Gastroesophageal sphincter (tissue), 3 donors: ENCODE data around the gene UBA6.

Source experiments
- CTCF ChIP-seq, 4 experiments: fragments of 200-600 bp in 2 of 4; fragments of 450-650 bp in 2 of 4; sonication (generic) in 1 of 4; IDR thresholded peaks; one replicate each; pipeline ENCODE4 v1.5.1; 2017 to 2019; ENCODE audit warnings: antibody characterized with exemption in 4 of 4, mild to moderate bottlenecking in 2 of 4, moderate library complexity in 2 of 4
- EP300 ChIP-seq: sonication (generic); formaldehyde crosslinking; IDR thresholded peaks from one replicate; pipeline ENCODE4 v1.6.1; 2017; ENCODE audit warnings: antibody characterized with exemption, mild to moderate bottlenecking
- POLR2A ChIP-seq, 2 donors: fragments of 450-650 bp; IDR thresholded peaks; one replicate each; pipeline ENCODE4 v1.6.1; 2017; ENCODE audit warnings: antibody characterized with exemption in 2 of 2, mild to moderate bottlenecking in 2 of 2, moderate library complexity in 1 of 2
- POLR2AphosphoS5 ChIP-seq: sonication (generic); formaldehyde crosslinking; IDR thresholded peaks from one replicate; pipeline ENCODE4 v1.6.1; 2017; ENCODE audit warnings: antibody characterized with exemption

- no peak for TF ChIP-seq CTCF (IDR thresholded peaks at IDR 0.05)
- TF ChIP-seq POLR2A (IDR thresholded peaks at IDR 0.05) = no peak
- TF ChIP-seq POLR2AphosphoS5 = no peak
- TF ChIP-seq EP300 = no peak
These were observed 116.5 kb downstream of the UBA6 start for GRCh38 chr4:67584496-67584895.
